Measurements from ENCODE around the gene TOPAZ1. TPM values are rescaled to one million over a fixed set of nuclear protein-coding genes. Genes with fewer than 3 reads are reported as not detected.

The TOPAZ1 gene
- total and polyA plus RNA-seq, 2 of the 4 experiments (the other 2 are of a cell fraction), result not detected

DNA sequence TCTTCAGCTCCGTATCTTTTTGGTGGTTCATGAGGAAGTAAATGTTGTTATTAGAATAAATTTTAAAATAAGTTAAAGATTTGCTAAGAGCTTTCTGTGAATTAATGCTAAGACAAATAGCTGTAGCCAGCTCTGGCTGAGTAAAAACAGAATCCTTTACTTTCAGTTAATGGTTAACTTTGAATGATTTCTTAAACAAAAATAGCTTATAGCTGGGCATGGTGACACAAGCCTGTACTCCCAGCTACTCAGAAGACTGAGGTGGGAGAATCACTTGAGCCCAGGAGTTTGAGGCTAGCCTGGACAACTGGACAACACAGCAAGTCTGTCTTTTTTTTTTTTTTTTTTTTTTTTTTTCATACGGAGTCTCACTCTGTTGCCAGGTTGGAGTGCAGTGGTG, 121.9 kb downstream of the TOPAZ1 start:
- H2AK5ac ChIP-seq (ENCODE audit: low read depth, low read length), result no peak overlapping the region
- intact Hi-C loops (cut with micrococcal nuclease) (no loop called here), dilution Hi-C loops (cut with HindIII; ENCODE audit: low sequenced_read_pairs, unreplicated experiment) (no loop called here), in situ Hi-C loops (cut with MboI; ENCODE audit: low sequenced_read_pairs) (no loop called here)
- no peak overlapping the region for H3K9ac ChIP-seq (ENCODE audit: low read depth, low read length)
- no peak overlapping the region for H2BK15ac ChIP-seq (ENCODE audit: low read depth, low read length)
- H3K36me3 ChIP-seq (ENCODE audit: control insufficient read depth, insufficient read depth, low read length), result peaks cover 7% of the 10 kb centered on the region
- no peak overlapping the region for H3K4me2 ChIP-seq (ENCODE audit: low read depth, low read length)
- 0 out of 2 replicates have a peak, but pooled peaks cover 2% of the 10 kb centered on the region for H3K9me1 ChIP-seq (ENCODE audit: insufficient read depth, low read length)
- no peaks in the 10 kb centered on the region for H3K27me3 ChIP-seq (ENCODE audit: control insufficient read depth, insufficient read depth, low read length)
- no peak overlapping the region for H4K8ac ChIP-seq (ENCODE audit: low read depth in 2 of 2, low read length in 2 of 2)
- no peak overlapping the region for H2AK9ac ChIP-seq (replicated peaks; ENCODE audit: low read depth, low read length, poor library complexity)
- no peak overlapping the region for H2BK120ac ChIP-seq (ENCODE audit: low read depth, low read length)
- H3K9me3 ChIP-seq (ENCODE audit: control insufficient read depth, insufficient read depth, low read length), result no peaks in the 10 kb centered on the region
- no CpG with 5 or more reads among the region's 2 CpGs for WGBS, 2 experiments (ENCODE audit: extremely low coverage in 2 of 2, insufficient read length in 1 of 2)
- no peaks in the 10 kb centered on the region for H4K20me1 ChIP-seq (ENCODE audit: insufficient read depth, low read length)
- no TSS peak for BruUV-seq (replicated peaks)
- ChIA-PET CTCF (no interaction called here), POLR2A (ENCODE audit: unreplicated experiment) (no interaction called here)
- H2BK5ac ChIP-seq (ENCODE audit: low read depth, low read length, poor library complexity, severe bottlenecking), result no peak overlapping the region
- H3K79me1 ChIP-seq (ENCODE audit: low read depth in 1 of 2, low read length in 2 of 2), result peaks cover 3 to 4% of the 10 kb centered on the region in 2 experiments; a peak in 3 of 4 replicates
- no peak overlapping the region for H2AFZ ChIP-seq (replicated peaks; ENCODE audit: low read length, poor library complexity)
- H3K4me3 ChIP-seq (ENCODE audit: insufficient read depth, low read depth, low read length), result no peak overlapping the region
- ATAC-seq (ENCODE audit: low read depth), result no peak
- H3K23ac ChIP-seq (ENCODE audit: low read depth, low read length), result no peak overlapping the region
- no peak overlapping the region for H3K56ac ChIP-seq (ENCODE audit: extremely low read depth, insufficient read depth, low read length)
- DNase-seq, result no peak
- no peaks in the 10 kb centered on the region for H3K4me1 ChIP-seq (ENCODE audit: control insufficient read depth, insufficient read depth, low read length)
- TF ChIP-seq BHLHE40 (IDR thresholded peaks at IDR 0.05; ENCODE audit: low read depth, low read length), result no peak
- TF ChIP-seq RCOR1 (IDR thresholded peaks at IDR 0.05; ENCODE audit: insufficient replicate concordance, low read length), result no peak
- no peak for TF ChIP-seq MAZ (IDR thresholded peaks at IDR 0.05; ENCODE audit: borderline replicate concordance, low read depth, low read length)
- no peak for TF ChIP-seq RFX5 (IDR thresholded peaks at IDR 0.05; ENCODE audit: low read depth, low read length)
- TF ChIP-seq MXI1 (IDR thresholded peaks at IDR 0.05; ENCODE audit: borderline replicate concordance, low read depth, low read length), result no peak
- TF ChIP-seq FOS (IDR thresholded peaks at IDR 0.05; ENCODE audit: low read depth, low read length), result no peak
- no peak for TF ChIP-seq CHD1 (IDR thresholded peaks at IDR 0.05; ENCODE audit: low read depth, low read length)
- TF ChIP-seq, protein P1, sequence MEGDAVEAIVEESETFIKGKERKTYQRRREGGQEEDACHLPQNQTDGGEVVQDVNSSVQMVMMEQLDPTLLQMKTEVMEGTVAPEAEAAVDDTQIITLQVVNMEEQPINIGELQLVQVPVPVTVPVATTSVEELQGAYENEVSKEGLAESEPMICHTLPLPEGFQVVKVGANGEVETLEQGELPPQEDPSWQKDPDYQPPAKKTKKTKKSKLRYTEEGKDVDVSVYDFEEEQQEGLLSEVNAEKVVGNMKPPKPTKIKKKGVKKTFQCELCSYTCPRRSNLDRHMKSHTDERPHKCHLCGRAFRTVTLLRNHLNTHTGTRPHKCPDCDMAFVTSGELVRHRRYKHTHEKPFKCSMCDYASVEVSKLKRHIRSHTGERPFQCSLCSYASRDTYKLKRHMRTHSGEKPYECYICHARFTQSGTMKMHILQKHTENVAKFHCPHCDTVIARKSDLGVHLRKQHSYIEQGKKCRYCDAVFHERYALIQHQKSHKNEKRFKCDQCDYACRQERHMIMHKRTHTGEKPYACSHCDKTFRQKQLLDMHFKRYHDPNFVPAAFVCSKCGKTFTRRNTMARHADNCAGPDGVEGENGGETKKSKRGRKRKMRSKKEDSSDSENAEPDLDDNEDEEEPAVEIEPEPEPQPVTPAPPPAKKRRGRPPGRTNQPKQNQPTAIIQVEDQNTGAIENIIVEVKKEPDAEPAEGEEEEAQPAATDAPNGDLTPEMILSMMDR (conservative IDR thresholded peaks at IDR 0.05; ENCODE audit: low read depth, low read length), result no peak
- TF ChIP-seq SMC3 (IDR thresholded peaks at IDR 0.05; ENCODE audit: low read depth, low read length), result no peak
- TF ChIP-seq CEBPB (IDR thresholded peaks at IDR 0.05; ENCODE audit: low read depth, low read length), result no peak
- H3K4ac ChIP-seq (ENCODE audit: low read depth, low read length), result no peak overlapping the region
- H3K27ac ChIP-seq (ENCODE audit: insufficient read depth, low read length), result no peak overlapping the region
- H3K18ac ChIP-seq (ENCODE audit: low read depth, low read length), result no peak overlapping the region
- no peak overlapping the region for H2BK20ac ChIP-seq (ENCODE audit: low read depth, low read length)
- H4K5ac ChIP-seq (ENCODE audit: low read depth, low read length), result no peak overlapping the region
- H3K14ac ChIP-seq (replicated peaks; ENCODE audit: low read depth, low read length), result no peak overlapping the region
- H4K91ac ChIP-seq (ENCODE audit: insufficient read depth, low read depth, low read length), result no peak overlapping the region

Data from IMR-90 (cell line).